GM12878 (cell line): ENCODE results near the gene SIRT2. TPM values are rescaled to one million over a fixed set of nuclear protein-coding genes. Genes with fewer than 3 reads are reported as not detected.

ENCODE experiments used
- CBX3 ChIP-seq: fragments of 200-600 bp; sonication (generic); IDR thresholded peaks from 2 replicates; pipeline ENCODE4 v1.6.1; 2016; ENCODE audit warnings: low read depth, borderline replicate concordance
- CHD4 ChIP-seq: fragments of 200-600 bp; sonication (generic); IDR thresholded peaks from 2 replicates; pipeline ENCODE4 v1.6.1; 2016; ENCODE audit warnings: mild to moderate bottlenecking
- EGR1 ChIP-seq, 2 experiments: IDR thresholded peaks; 1 replicate in 1 of 2; 2 replicates in 1 of 2; pipeline ENCODE4 v1.6.1; 2011 to 2012; ENCODE audit warnings: low read depth in 2 of 2, low read length in 2 of 2, borderline replicate concordance in 1 of 2, mild to moderate bottlenecking in 1 of 2, moderate library complexity in 1 of 2
- IKZF1 ChIP-seq: fragments of 450-650 bp; conservative IDR thresholded peaks from 2 replicates; pipeline ENCODE4 v1.6.1; 2017; ENCODE audit warnings: antibody characterized with exemption, mild to moderate bottlenecking
- KAT2A ChIP-seq: conservative IDR thresholded peaks from 2 replicates; pipeline ENCODE4 v1.6.1; 2011; ENCODE audit warnings: low read depth, low read length; ENCODE audit not compliant: control insufficient read depth
- MEF2B ChIP-seq: fragments of 450-650 bp; IDR thresholded peaks from 2 replicates; pipeline ENCODE4 v1.6.1; 2018; ENCODE audit warnings: mild to moderate bottlenecking, moderate library complexity; ENCODE audit not compliant: partially characterized antibody, poor library complexity, severe bottlenecking
- MYB ChIP-seq: fragments of 150-350 bp; IDR thresholded peaks from 2 replicates; pipeline ENCODE4 v1.6.1; 2014; ENCODE audit warnings: mild to moderate bottlenecking, low read depth, low read length, borderline replicate concordance
- POLR2A ChIP-seq: IDR thresholded peaks from 2 replicates; pipeline ENCODE4 v1.6.1; 2011; ENCODE audit warnings: low read depth, mild to moderate bottlenecking, low read length
- RB1 ChIP-seq: fragments of 450-650 bp; formaldehyde crosslinking; IDR thresholded peaks from 2 replicates; pipeline ENCODE4 v1.6.1; 2017; ENCODE audit warnings: mild to moderate bottlenecking, borderline replicate concordance
- SREBF2 ChIP-seq: IDR thresholded peaks from 2 replicates; pipeline ENCODE4 v1.6.1; 2012; ENCODE audit warnings: mild to moderate bottlenecking, low read length
- SRF ChIP-seq, 2 experiments: IDR thresholded peaks; 2 replicates each; pipeline ENCODE4 v1.6.1; 2011; ENCODE audit warnings: low read depth in 2 of 2, low read length in 2 of 2, mild to moderate bottlenecking in 1 of 2, moderate library complexity in 1 of 2
- STAT3 ChIP-seq: IDR thresholded peaks from 2 replicates; pipeline ENCODE4 v1.6.1; 2011; ENCODE audit warnings: low read depth, low read length, improper control_type of control experiment
- TBL1XR1 ChIP-seq: IDR thresholded peaks from 2 replicates; pipeline ENCODE4 v1.6.1; 2012; ENCODE audit warnings: low read depth, low read length, improper control_type of control experiment
- YBX1 ChIP-seq: fragments of 450-650 bp; IDR thresholded peaks from 2 replicates; pipeline ENCODE4 v1.6.1; 2016; ENCODE audit warnings: antibody characterized with exemption
- ZNF207 ChIP-seq: fragments of 450-650 bp; IDR thresholded peaks from 2 replicates; pipeline ENCODE4 v1.6.1; 2014; ENCODE audit warnings: antibody characterized with exemption, mild to moderate bottlenecking, borderline replicate concordance
- polyA plus RNA-seq, 11 experiments: library from polyadenylated mRNA; depleted of rRNA in 4 of 11; unstranded in 6 of 11; stranded (reverse) in 5 of 11; fragments of >200 nt; fragmentation: Nextera tagmentation in 4 of 11; fragmentation: Illumina TruSeq in 1 of 11; extraction: Ambion mirVana in 4 of 11; extraction: Trizol in 1 of 11; gene quantifications; 1 replicate in 1 of 11; 2 replicates in 10 of 11; pipeline versions ENCODE4 v1.2.1 to v1.2.3, GENCODE V29; 2011 to 2016; ENCODE audit warnings: inconsistent platforms in 2 of 11, missing spikeins in 2 of 11, low read depth in 1 of 11
- total RNA-seq, 4 experiments: library from RNA; depleted of rRNA in 3 of 4; stranded (reverse); fragments of >200 nt in 3 of 4; fragmentation: Illumina TruSeq in 1 of 4; extraction: Trizol in 1 of 4; gene quantifications; 2 replicates each; pipeline versions ENCODE4 v1.2.1 to v1.2.3, GENCODE V29; 2013 to 2021
- TF ChIP-seq, protein P1 (sequence below): fragments of 450-650 bp; IDR thresholded peaks from 2 replicates; pipeline ENCODE4 v1.6.1; 2017; ENCODE audit warnings: mild to moderate bottlenecking, moderate library complexity
- TF ChIP-seq, protein P2 (sequence below), 3 experiments: IDR thresholded peaks in 2 of 3; conservative IDR thresholded peaks in 1 of 3; 2 replicates each; pipeline ENCODE4 v1.5.1; 2011; ENCODE audit warnings: low read depth in 3 of 3, low read length in 3 of 3, mild to moderate bottlenecking in 3 of 3, control low read depth in 2 of 3, moderate library complexity in 2 of 3, inconsistent platforms in 1 of 3, mixed read lengths in 1 of 3; ENCODE audit not compliant: control insufficient read depth in 2 of 3, insufficient read depth in 1 of 3; ENCODE audit errors: extremely low read depth in 1 of 3
- TF ChIP-seq, protein P3 (sequence below): fragments of 450-650 bp; formaldehyde crosslinking; IDR thresholded peaks from 2 replicates; pipeline ENCODE4 v1.4.0; 2020; ENCODE audit warnings: mild to moderate bottlenecking, moderate library complexity

SIRT2 gene
- total and polyA plus RNA-seq, 10 of the 15 experiments (the other 5 are each of a cell fraction or from before 2014, with no cell fraction given) = 1.4 to 38.7 (median 24.1) TPM

DNA sequence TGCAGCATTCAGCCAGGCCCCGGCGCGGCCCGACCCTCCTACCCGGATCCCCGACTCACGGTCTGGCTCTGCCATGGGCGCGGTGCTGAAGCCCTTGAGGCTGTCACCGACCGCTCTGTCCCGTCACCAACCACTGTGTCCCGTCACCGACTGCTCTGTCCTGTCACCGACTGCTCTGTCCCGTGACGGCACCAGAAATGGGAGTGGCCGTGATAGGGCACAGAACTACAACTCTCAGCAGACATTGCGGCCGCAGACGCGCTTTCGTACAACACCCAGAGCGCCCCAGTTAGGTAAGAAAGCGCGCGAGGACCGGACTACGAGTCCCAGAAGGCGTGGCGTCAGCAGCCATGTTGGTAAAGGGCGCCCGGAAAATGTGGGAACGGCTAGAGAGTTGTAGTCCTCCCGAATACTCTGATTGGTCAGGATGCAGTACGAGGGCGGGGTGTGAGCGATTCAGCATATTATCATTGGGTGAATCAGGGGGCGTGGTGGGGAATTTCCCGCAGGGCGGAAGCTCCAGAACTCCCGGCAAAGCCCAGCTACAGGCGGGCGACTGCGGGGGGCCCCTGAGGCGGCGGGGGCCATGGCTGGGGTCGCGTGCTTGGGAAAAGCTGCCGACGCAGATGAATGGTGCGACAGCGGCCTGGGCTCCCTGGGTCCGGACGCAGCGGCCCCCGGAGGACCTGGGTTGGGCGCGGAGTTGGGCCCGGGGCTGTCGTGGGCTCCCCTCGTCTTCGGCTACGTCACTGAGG lies at the start of gene SIRT2, which contains the start of gene NFKBIB (continued):
- TF ChIP-seq EGR1 (IDR thresholded peaks at IDR 0.05; ENCODE audit: borderline replicate concordance in 1 of 2, low read depth in 2 of 2, low read length in 2 of 2) (no peak), POLR2A (peak; percentile 79), SREBF2 (no peak), SRF (IDR thresholded peaks at IDR 0.05; ENCODE audit: low read depth in 2 of 2, low read length in 2 of 2) (peak in 1 of 2 experiments; percentile 68; a peak in 2 of 4 replicates), IKZF1 (peak; percentile 99), CHD4 (no peak), CBX3 (no peak), TBL1XR1 (peak; percentile 34; the same call in 1 of the 2 replicates), KAT2A (no peak), ZNF207 (0 out of 2 replicates have a peak, but pooled peaks have one; percentile 65), RB1 (peak; percentile 65), STAT3 (no peak), YBX1 (no peak), MYB (no peak), MEF2B (no peak)
- TF ChIP-seq, protein P1, sequence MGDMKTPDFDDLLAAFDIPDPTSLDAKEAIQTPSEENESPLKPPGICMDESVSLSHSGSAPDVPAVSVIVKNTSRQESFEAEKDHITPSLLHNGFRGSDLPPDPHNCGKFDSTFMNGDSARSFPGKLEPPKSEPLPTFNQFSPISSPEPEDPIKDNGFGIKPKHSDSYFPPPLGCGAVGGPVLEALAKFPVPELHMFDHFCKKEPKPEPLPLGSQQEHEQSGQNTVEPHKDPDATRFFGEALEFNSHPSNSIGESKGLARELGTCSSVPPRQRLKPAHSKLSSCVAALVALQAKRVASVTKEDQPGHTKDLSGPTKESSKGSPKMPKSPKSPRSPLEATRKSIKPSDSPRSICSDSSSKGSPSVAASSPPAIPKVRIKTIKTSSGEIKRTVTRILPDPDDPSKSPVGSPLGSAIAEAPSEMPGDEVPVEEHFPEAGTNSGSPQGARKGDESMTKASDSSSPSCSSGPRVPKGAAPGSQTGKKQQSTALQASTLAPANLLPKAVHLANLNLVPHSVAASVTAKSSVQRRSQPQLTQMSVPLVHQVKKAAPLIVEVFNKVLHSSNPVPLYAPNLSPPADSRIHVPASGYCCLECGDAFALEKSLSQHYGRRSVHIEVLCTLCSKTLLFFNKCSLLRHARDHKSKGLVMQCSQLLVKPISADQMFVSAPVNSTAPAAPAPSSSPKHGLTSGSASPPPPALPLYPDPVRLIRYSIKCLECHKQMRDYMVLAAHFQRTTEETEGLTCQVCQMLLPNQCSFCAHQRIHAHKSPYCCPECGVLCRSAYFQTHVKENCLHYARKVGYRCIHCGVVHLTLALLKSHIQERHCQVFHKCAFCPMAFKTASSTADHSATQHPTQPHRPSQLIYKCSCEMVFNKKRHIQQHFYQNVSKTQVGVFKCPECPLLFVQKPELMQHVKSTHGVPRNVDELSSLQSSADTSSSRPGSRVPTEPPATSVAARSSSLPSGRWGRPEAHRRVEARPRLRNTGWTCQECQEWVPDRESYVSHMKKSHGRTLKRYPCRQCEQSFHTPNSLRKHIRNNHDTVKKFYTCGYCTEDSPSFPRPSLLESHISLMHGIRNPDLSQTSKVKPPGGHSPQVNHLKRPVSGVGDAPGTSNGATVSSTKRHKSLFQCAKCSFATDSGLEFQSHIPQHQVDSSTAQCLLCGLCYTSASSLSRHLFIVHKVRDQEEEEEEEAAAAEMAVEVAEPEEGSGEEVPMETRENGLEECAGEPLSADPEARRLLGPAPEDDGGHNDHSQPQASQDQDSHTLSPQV = no peak
- TF ChIP-seq, protein P2, sequence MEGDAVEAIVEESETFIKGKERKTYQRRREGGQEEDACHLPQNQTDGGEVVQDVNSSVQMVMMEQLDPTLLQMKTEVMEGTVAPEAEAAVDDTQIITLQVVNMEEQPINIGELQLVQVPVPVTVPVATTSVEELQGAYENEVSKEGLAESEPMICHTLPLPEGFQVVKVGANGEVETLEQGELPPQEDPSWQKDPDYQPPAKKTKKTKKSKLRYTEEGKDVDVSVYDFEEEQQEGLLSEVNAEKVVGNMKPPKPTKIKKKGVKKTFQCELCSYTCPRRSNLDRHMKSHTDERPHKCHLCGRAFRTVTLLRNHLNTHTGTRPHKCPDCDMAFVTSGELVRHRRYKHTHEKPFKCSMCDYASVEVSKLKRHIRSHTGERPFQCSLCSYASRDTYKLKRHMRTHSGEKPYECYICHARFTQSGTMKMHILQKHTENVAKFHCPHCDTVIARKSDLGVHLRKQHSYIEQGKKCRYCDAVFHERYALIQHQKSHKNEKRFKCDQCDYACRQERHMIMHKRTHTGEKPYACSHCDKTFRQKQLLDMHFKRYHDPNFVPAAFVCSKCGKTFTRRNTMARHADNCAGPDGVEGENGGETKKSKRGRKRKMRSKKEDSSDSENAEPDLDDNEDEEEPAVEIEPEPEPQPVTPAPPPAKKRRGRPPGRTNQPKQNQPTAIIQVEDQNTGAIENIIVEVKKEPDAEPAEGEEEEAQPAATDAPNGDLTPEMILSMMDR (IDR thresholded peaks at IDR 0.05 in 2 of 3, conservative IDR thresholded peaks at IDR 0.05 in 1 of 3; ENCODE audit: control insufficient read depth in 2 of 3, extremely low read depth in 1 of 3, insufficient read depth in 1 of 3, low read depth in 3 of 3, low read length in 3 of 3) = no peak
- TF ChIP-seq, protein P3, sequence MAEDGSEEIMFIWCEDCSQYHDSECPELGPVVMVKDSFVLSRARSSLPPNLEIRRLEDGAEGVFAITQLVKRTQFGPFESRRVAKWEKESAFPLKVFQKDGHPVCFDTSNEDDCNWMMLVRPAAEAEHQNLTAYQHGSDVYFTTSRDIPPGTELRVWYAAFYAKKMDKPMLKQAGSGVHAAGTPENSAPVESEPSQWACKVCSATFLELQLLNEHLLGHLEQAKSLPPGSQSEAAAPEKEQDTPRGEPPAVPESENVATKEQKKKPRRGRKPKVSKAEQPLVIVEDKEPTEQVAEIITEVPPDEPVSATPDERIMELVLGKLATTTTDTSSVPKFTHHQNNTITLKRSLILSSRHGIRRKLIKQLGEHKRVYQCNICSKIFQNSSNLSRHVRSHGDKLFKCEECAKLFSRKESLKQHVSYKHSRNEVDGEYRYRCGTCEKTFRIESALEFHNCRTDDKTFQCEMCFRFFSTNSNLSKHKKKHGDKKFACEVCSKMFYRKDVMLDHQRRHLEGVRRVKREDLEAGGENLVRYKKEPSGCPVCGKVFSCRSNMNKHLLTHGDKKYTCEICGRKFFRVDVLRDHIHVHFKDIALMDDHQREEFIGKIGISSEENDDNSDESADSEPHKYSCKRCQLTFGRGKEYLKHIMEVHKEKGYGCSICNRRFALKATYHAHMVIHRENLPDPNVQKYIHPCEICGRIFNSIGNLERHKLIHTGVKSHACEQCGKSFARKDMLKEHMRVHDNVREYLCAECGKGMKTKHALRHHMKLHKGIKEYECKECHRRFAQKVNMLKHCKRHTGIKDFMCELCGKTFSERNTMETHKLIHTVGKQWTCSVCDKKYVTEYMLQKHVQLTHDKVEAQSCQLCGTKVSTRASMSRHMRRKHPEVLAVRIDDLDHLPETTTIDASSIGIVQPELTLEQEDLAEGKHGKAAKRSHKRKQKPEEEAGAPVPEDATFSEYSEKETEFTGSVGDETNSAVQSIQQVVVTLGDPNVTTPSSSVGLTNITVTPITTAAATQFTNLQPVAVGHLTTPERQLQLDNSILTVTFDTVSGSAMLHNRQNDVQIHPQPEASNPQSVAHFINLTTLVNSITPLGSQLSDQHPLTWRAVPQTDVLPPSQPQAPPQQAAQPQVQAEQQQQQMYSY (CRISPR knock-in tag) = no peak
